ENCODE results near the gene CABLES2. TPM values are rescaled to one million over a fixed set of nuclear protein-coding genes. Genes with fewer than 3 reads are reported as not detected.
A peak's percentile ranks its signal among the peaks of the same experiment; 100 is the strongest.

The CABLES2 gene
- total and polyA plus RNA-seq, 9 of the 15 experiments (the other 6 are each of a cell fraction or from before 2014, with no cell fraction given): 0.46 to 4.2 (median 1.6) TPM

DNA sequence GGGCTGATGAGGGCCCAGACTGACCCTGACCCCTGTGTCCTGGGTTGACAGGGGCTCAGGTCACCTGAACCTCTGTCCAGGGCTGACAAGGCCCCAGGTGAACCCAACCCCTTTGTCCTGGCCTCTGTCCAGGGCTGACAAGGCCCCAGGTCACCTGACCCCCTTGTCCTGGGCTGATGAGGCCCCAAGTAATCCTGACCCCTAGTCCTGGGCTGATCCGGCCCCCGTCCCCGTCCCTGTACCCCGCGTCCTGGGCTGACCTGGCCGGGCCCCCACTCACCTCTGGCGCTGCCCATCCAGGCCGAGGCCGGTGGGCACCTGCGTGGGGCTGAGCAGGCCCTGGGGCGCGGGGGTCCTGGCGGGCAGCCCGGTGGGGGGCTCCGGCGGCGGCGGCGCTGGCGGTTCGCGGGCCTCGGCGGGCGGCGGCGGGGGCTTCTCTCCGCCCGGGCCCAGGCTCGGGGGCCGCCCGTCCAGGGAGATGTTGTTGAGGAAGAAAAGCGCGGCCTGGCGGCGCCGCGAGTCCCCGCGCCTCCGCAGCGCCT is 379 bp downstream of the CABLES2 start:
- no peak for ATAC-seq
- 0% methylated on average over 14 of the region's 42 CpGs for WGBS (ENCODE audit: insufficient coverage, low coverage, missing lambda C conversion rate)
- H2AFZ ChIP-seq (ENCODE audit: low read depth, low read length): no peak overlapping the region
- TF ChIP-seq MXI1 (IDR thresholded peaks at IDR 0.05; ENCODE audit: low read depth, low read length): no peak
- peak; percentile 36; the same call in 1 of the 2 replicates for TF ChIP-seq ESRRA (IDR thresholded peaks at IDR 0.05; ENCODE audit: borderline replicate concordance, low read depth)
- no peak for TF ChIP-seq CREB1 (IDR thresholded peaks at IDR 0.05)
- TF ChIP-seq CREB1 (CRISPR knock-in tag; IDR thresholded peaks at IDR 0.05): no peak
- TF ChIP-seq, protein P1, sequence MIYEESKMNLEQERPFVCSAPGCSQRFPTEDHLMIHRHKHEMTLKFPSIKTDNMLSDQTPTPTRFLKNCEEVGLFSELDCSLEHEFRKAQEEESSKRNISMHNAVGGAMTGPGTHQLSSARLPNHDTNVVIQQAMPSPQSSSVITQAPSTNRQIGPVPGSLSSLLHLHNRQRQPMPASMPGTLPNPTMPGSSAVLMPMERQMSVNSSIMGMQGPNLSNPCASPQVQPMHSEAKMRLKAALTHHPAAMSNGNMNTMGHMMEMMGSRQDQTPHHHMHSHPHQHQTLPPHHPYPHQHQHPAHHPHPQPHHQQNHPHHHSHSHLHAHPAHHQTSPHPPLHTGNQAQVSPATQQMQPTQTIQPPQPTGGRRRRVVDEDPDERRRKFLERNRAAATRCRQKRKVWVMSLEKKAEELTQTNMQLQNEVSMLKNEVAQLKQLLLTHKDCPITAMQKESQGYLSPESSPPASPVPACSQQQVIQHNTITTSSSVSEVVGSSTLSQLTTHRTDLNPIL (CRISPR knock-in tag; IDR thresholded peaks at IDR 0.05): no peak
- TF ChIP-seq ARID2 (IDR thresholded peaks at IDR 0.05): no peak
- TF ChIP-seq, protein P2, sequence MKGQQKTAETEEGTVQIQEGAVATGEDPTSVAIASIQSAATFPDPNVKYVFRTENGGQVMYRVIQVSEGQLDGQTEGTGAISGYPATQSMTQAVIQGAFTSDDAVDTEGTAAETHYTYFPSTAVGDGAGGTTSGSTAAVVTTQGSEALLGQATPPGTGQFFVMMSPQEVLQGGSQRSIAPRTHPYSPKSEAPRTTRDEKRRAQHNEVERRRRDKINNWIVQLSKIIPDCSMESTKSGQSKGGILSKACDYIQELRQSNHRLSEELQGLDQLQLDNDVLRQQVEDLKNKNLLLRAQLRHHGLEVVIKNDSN (CRISPR knock-in tag; IDR thresholded peaks at IDR 0.05): peak; percentile 44; the same call in 1 of the 2 replicates
- TF ChIP-seq RAD21 (CRISPR knock-in tag; conservative IDR thresholded peaks at IDR 0.05 in 1 of 2, IDR thresholded peaks at IDR 0.05 in 1 of 2): no peak
- TF ChIP-seq DDX20 (tag; IDR thresholded peaks at IDR 0.05; ENCODE audit: low read depth): no peak
- TF ChIP-seq, protein P3, sequence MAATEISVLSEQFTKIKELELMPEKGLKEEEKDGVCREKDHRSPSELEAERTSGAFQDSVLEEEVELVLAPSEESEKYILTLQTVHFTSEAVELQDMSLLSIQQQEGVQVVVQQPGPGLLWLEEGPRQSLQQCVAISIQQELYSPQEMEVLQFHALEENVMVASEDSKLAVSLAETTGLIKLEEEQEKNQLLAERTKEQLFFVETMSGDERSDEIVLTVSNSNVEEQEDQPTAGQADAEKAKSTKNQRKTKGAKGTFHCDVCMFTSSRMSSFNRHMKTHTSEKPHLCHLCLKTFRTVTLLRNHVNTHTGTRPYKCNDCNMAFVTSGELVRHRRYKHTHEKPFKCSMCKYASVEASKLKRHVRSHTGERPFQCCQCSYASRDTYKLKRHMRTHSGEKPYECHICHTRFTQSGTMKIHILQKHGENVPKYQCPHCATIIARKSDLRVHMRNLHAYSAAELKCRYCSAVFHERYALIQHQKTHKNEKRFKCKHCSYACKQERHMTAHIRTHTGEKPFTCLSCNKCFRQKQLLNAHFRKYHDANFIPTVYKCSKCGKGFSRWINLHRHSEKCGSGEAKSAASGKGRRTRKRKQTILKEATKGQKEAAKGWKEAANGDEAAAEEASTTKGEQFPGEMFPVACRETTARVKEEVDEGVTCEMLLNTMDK (IDR thresholded peaks at IDR 0.05; ENCODE audit: borderline replicate concordance, insufficient read depth, low read depth, low read length, poor library complexity, severe bottlenecking): peak; percentile 22
- TF ChIP-seq POLR2G (IDR thresholded peaks at IDR 0.05; ENCODE audit: low read depth, low read length): no peak
- TF ChIP-seq, protein P4, sequence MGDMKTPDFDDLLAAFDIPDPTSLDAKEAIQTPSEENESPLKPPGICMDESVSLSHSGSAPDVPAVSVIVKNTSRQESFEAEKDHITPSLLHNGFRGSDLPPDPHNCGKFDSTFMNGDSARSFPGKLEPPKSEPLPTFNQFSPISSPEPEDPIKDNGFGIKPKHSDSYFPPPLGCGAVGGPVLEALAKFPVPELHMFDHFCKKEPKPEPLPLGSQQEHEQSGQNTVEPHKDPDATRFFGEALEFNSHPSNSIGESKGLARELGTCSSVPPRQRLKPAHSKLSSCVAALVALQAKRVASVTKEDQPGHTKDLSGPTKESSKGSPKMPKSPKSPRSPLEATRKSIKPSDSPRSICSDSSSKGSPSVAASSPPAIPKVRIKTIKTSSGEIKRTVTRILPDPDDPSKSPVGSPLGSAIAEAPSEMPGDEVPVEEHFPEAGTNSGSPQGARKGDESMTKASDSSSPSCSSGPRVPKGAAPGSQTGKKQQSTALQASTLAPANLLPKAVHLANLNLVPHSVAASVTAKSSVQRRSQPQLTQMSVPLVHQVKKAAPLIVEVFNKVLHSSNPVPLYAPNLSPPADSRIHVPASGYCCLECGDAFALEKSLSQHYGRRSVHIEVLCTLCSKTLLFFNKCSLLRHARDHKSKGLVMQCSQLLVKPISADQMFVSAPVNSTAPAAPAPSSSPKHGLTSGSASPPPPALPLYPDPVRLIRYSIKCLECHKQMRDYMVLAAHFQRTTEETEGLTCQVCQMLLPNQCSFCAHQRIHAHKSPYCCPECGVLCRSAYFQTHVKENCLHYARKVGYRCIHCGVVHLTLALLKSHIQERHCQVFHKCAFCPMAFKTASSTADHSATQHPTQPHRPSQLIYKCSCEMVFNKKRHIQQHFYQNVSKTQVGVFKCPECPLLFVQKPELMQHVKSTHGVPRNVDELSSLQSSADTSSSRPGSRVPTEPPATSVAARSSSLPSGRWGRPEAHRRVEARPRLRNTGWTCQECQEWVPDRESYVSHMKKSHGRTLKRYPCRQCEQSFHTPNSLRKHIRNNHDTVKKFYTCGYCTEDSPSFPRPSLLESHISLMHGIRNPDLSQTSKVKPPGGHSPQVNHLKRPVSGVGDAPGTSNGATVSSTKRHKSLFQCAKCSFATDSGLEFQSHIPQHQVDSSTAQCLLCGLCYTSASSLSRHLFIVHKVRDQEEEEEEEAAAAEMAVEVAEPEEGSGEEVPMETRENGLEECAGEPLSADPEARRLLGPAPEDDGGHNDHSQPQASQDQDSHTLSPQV (IDR thresholded peaks at IDR 0.05): no peak
- no peak for TF ChIP-seq ZNF324 (CRISPR knock-in tag; IDR thresholded peaks at IDR 0.05)

More for the DNA sequence above, 379 bp downstream of the CABLES2 start:
- Histone ChIP-seq H3K4me3 (peak overlapping the region; percentile 58), H3K27me3 (ENCODE audit: control insufficient read depth in 2 of 2, insufficient read depth in 2 of 2, low read length in 2 of 2) (no peaks in the 10 kb centered on the region), H4K20me1 (replicated peaks; ENCODE audit: control insufficient read depth, insufficient read depth, low read length) (0 out of 2 replicates have a peak, but pooled peaks cover 8% of the 10 kb centered on the region), H3K4me1 (replicated peaks in 1 of 2; ENCODE audit: control insufficient read depth in 2 of 2, insufficient read depth in 2 of 2, low read length in 2 of 2) (peaks cover 17 to 90% of the 10 kb centered on the region in 2 experiments), H3K36me3 (ENCODE audit: control insufficient read depth, insufficient read depth, low read length) (peaks cover 9% of the 10 kb centered on the region; the same call in 1 of the 3 replicates), H3K27ac (ENCODE audit: extremely low read depth, low read depth, low read length) (peak overlapping the region; percentile 40; the same call in 1 of the 3 replicates), H3K9me1 (ENCODE audit: control insufficient read depth, insufficient read depth, low read length) (peaks cover 4% of the 10 kb centered on the region), H3K9me3 (replicated peaks; ENCODE audit: control insufficient read depth, insufficient read depth, low read depth, low read length) (no peaks in the 10 kb centered on the region), H3K4me2 (ENCODE audit: insufficient read depth, low read length) (peak overlapping the region; percentile 70), H3K9ac (ENCODE audit: insufficient read depth in 1 of 2, low read depth in 2 of 2, low read length in 2 of 2) (peak overlapping the region; percentile 63 to 94), H3K79me2 (ENCODE audit: control insufficient read depth, insufficient read depth, low read length) (peaks cover 14% of the 10 kb centered on the region)
- intact Hi-C loops (cut with micrococcal nuclease): loop anchor here (5.0 kb wide), 1 partner anchor 81 kb away; no protein-coding TSS in a partner anchor
- no TSS peak for BruUV-seq (replicated peaks)
- POLR2A ChIA-PET: interaction anchor here (0.6 to 1.0 kb wide), 2 partner anchors 20 to 33 kb away, joined by 3 read pairs; partner anchors contain the start of gene RPS21
- CTCF ChIA-PET (ENCODE audit: low intra/inter-chr PET ratio): interaction anchor here (0.6 kb wide), 1 partner anchor 107 kb away, joined by 3 read pairs; no protein-coding TSS in a partner anchor
- in situ Hi-C loops (cut with MboI): no loop called here
- FAIRE-seq (no peak), DNase-seq (ENCODE audit: extremely low read depth in 1 of 4, low spot score in 3 of 4) (peak in 2 of 4 experiments; percentile 60 to 67)

Data from K562 (cell line).